HUES48 (cell line): Measurements from ENCODE around the gene SLC24A3.
"Not testable (repeated sequence)": the region's sequence is repeated elsewhere in the genome, so short reads cannot be mapped to it uniquely, and the experiment has no call there.

Experiments
- H3K27ac ChIP-seq: one replicate; pipeline ENCODE4 v1.7.0; 2013; ENCODE audit warnings: low read depth, low read length, inconsistent platforms
- H3K27me3 ChIP-seq: 2 replicates; pipeline ENCODE4 v1.6.1; 2013; ENCODE audit warnings: mild to moderate bottlenecking, low read length; ENCODE audit not compliant: control insufficient read depth, insufficient read depth
- H3K36me3 ChIP-seq: 2 replicates; pipeline ENCODE4 v1.6.1; 2013; ENCODE audit warnings: low read length; ENCODE audit not compliant: control insufficient read depth, insufficient read depth
- H3K4me1 ChIP-seq: 2 replicates; pipeline ENCODE4 v1.6.1; 2013; ENCODE audit warnings: mild to moderate bottlenecking, low read length; ENCODE audit not compliant: control insufficient read depth, insufficient read depth
- H3K4me3 ChIP-seq: 2 replicates; pipeline ENCODE4 v1.5.1; 2013; ENCODE audit warnings: mild to moderate bottlenecking, low read depth, low read length
- H3K9ac ChIP-seq: 2 replicates; pipeline ENCODE4 v1.6.1; 2013; ENCODE audit warnings: mild to moderate bottlenecking, low read depth, low read length, moderate library complexity
- H3K9me3 ChIP-seq: 2 replicates; pipeline ENCODE4 v1.6.1; 2013; ENCODE audit warnings: low read length; ENCODE audit not compliant: control insufficient read depth, insufficient read depth

SLC24A3 gene

DNA sequence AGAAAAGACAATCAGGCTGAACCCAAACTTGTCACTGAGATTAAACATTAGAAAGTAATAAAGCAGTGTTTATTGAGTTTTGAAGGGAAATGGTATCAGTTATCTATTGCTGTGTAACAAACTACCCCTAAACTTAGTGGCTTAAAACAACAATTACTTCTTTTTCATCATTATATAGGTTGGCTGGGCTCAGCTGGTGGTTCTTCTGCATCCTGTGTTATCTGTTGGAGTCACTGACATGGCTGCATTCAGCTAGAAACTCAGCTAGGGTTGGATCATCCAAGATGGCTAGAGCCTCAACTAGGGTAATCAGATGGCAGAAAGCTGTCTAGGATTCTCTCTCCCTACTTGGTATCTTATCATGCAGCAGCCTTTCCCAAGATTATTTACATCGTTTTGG lies 533.1 kb downstream of the SLC24A3 start:
- 0 out of 2 replicates have a peak, but pooled peaks cover 6% of the 10 kb centered on the region for H3K9me3 ChIP-seq
- H3K27me3 ChIP-seq, result no peaks in the 10 kb centered on the region
- no peaks in the 10 kb centered on the region for H3K36me3 ChIP-seq

DNA sequence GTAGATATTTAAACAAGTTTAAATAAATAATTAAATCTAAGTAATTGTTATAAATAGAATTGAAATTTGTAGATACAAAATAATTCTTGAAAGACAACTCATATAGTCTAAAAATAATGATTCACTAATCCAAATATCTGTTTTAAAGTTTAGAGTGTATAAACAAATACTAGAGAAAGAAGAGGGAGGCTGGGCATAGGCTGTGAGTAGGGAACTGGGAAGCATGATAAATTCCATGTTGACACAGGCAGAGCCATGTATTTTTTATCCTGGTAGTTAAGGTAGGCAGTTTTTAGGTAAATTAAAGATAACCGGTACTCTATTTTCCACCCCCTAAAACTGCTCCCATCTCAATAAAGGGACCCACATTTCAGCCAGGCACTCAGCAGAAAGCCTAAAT lies 534.0 kb downstream of the SLC24A3 start:
- Histone ChIP-seq H3K4me1 (peaks cover 8% of the 10 kb centered on the region), H3K4me3 (no peak overlapping the region), H3K9ac (no peak overlapping the region), H3K9me3 (0 out of 2 replicates have a peak, but pooled peaks cover 6% of the 10 kb centered on the region), H3K36me3 (no peaks in the 10 kb centered on the region), H3K27me3 (peaks cover 6% of the 10 kb centered on the region; the same call in 1 of the 2 replicates), H3K27ac (no peak overlapping the region)

More for the DNA sequence above, 533.1 kb downstream of the SLC24A3 start:
- Histone ChIP-seq H3K27ac (no peak overlapping the region), H3K4me3 (no peak overlapping the region), H3K9ac (no peak overlapping the region), H3K4me1 (peaks cover 8% of the 10 kb centered on the region)

DNA sequence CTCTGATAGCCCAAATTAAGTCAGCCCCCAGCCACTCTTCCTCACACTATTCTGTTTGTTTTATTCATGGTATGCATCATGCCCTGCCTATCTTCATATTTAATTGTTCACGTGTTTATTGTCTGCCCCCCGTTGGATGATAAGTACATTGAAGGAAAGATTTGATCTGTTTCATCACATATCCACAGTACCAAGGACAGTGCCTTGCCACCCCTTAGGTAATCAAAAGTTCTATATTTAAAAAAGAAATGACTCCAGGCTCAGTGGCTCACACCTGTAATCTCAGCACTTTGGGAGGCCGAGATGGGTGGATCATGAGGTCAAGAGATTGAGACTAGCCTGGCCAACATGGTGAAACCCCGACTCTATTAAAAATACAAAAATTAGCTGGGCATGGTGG lies 535.5 kb downstream of the SLC24A3 start:
- H3K4me1 ChIP-seq, result peaks cover 8% of the 10 kb centered on the region
- no peak overlapping the region for H3K27ac ChIP-seq
- H3K36me3 ChIP-seq, result no peaks in the 10 kb centered on the region
- no peak overlapping the region for H3K9ac ChIP-seq
- no peak overlapping the region for H3K4me3 ChIP-seq
- H3K27me3 ChIP-seq, result peaks cover 6% of the 10 kb centered on the region; the same call in 1 of the 2 replicates
- H3K9me3 ChIP-seq, result 0 out of 2 replicates have a peak, but pooled peaks cover 6% of the 10 kb centered on the region

GRCh38 chr20:19748681-19749080 lies 536.2 kb downstream of the SLC24A3 start:
- Histone ChIP-seq H3K4me3 (no peak overlapping the region), H3K27ac (no peak overlapping the region), H3K36me3 (no peaks in the 10 kb centered on the region), H3K4me1 (peaks cover 5% of the 10 kb centered on the region), H3K9ac (no peak overlapping the region), H3K9me3 (0 out of 2 replicates have a peak, but pooled peaks cover 6% of the 10 kb centered on the region), H3K27me3 (peaks cover 6% of the 10 kb centered on the region; the same call in 1 of the 2 replicates)

DNA sequence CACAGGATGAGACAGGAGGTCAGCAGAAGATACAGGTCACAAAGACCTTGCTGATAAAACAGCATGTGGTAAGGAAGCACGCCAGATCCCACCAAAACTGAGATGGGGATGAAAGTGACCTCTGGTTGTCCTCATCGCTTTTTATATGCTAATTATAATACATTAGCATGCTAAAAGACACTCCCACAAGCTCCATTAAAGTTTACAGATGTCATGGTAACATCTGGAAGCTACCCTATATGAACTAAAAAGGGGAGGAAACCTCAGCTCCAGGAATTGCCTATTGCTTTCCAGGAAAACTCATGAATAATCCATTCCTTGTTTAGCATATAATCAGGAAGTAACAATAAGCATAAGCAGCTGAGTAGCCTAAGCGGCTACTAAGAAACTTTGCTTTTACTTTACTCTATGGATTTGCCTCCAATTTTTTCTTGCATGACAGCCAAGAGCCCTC lies 537.2 kb downstream of the SLC24A3 start:
- H3K4me3 ChIP-seq, result no peak overlapping the region
- H3K9ac ChIP-seq, result no peak overlapping the region
- peaks cover 6% of the 10 kb centered on the region; the same call in 1 of the 2 replicates for H3K27me3 ChIP-seq
- 0 out of 2 replicates have a peak, but pooled peaks cover 6% of the 10 kb centered on the region for H3K9me3 ChIP-seq
- peaks cover 3% of the 10 kb centered on the region for H3K4me1 ChIP-seq
- H3K27ac ChIP-seq, result no peak overlapping the region
- no peaks in the 10 kb centered on the region for H3K36me3 ChIP-seq

DNA sequence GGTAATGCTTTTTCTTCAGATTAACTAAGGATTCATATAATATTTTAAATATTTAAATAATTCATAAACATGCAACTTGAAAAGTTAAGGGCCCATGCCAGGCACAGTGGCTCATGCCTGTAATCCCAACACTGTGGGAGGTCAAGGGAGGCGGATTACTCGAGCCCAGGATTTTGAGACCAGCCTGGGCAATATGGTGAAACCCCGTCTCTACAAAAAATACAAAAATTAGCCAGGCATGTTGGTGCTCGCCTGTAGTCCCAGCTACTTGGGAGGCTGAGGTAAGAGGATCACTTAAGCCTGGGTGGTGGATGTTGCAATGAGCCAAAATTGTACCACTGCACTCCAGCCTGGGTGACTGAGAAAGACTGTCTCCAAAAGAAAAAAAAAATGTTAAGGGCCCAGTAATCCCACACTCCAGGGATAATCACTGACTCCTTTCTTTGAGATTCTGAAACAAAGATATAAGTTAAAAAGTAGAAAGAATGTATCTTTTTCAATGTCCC lies 537.7 kb downstream of the SLC24A3 start:
- H3K36me3 ChIP-seq, result no peaks in the 10 kb centered on the region

DNA sequence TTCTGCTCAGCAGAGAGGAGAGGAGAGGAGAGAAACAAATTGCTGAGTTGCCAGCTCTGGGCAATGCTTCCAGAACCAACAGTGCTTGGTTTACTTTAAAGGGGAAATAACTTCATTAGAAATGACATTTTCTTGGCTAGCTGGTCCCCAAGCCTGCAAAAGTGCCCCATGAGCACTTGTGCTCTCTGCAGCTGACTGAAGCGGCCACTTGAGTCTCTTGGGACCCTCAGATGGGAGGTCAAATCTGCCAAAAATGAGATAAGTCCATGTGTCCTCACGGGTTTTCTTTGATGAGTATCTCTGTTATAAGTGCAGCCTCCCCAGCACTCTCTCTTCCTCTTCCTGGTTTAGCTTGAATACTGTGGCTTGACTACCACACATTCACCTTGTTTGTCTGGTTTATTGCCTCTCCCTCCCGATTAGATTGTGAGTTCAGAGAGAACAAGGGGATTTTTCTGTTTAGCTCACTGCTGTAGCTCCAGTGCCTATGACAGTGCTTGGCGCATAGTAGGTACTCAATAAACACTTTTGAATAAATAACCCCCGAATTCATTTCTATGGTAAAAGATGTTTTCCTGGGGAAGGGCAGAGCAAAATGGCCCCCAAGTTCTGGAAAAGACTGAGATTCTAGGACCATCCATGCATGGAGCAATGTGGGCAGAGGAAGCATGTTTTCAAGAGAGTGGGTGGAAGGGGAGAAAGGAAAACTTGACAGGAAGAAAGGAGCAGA lies 538.6 kb downstream of the SLC24A3 start:
- no peaks in the 10 kb centered on the region for H3K36me3 ChIP-seq
- H3K27ac ChIP-seq, result no peak overlapping the region
- no peak overlapping the region for H3K4me3 ChIP-seq
- H3K9ac ChIP-seq, result no peak overlapping the region
- H3K9me3 ChIP-seq, result no peaks in the 10 kb centered on the region
- peaks cover 6% of the 10 kb centered on the region; the same call in 1 of the 2 replicates for H3K27me3 ChIP-seq
- H3K4me1 ChIP-seq, result peaks cover 3% of the 10 kb centered on the region

More for the DNA sequence above, 537.7 kb downstream of the SLC24A3 start:
- H3K9me3 ChIP-seq, result 0 out of 2 replicates have a peak, but pooled peaks cover 6% of the 10 kb centered on the region
- H3K27me3 ChIP-seq, result peaks cover 6% of the 10 kb centered on the region; the same call in 1 of the 2 replicates
- H3K9ac ChIP-seq, result no peak overlapping the region
- no peak overlapping the region for H3K27ac ChIP-seq
- peaks cover 3% of the 10 kb centered on the region for H3K4me1 ChIP-seq
- H3K4me3 ChIP-seq, result no peak overlapping the region

DNA sequence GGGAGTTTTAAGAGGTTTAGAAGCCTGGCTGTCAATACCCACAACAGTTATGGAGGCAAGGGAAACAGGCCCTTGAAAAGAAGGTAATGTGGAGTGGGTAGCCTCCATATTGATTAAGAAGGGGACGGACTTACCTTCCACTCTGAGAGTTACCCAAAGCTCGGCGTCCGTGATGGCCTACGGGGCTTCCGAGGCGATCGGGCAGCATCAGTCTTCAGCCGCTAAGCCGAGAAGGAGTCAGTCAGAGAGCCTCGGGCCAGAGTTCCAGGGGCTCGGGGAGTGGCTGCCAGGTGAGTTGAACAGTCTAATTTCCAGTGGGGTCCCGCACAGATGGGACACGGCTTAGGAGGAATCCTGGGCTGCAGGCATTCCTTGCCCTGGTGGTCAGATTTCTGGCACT lies 541.8 kb downstream of the SLC24A3 start:
- H3K9ac ChIP-seq, H3K9me3 ChIP-seq, H3K4me3 ChIP-seq, H3K4me1 ChIP-seq, H3K36me3 ChIP-seq, H3K27ac ChIP-seq: not testable (repeated sequence)
- peaks cover 19% of the 10 kb centered on the region for H3K27me3 ChIP-seq

DNA sequence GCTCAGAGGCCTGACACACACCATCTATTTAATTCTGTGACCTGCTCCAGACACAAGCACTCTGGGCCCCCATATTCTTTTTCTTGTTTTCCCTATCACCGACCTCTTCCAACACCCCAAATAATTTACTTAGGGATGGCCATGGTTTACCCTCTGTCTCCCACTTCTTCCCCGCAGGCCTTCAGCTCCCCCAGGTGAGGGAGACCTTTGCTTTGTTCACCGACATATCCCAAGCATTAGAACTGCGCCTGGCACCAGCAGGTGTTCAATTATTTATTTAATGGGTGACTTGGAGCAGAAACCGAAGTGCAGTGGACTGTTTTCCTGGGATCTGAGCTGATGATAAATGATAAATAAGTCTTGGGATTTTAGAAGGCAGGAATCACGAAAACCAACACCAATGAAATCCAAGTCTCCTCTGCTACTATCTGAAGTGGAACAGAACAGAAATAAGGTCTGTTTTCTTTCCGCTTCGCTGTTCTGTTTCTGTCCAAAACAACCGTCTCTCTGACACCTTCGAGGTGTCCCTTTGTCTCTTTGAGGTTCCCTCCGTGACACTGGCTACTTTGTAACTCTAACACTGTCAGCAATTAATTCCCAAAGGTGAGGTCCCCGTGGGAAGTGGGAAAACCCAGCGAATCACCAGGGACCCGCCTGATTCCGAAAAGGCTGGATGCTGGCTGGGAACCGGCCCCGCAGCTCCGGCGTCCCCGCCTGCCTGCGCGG lies 544.5 kb downstream of the SLC24A3 start:
- H3K9ac ChIP-seq, result peak overlapping the region; percentile 51; the same call in 1 of the 2 replicates
- peak overlapping the region; percentile 84 for H3K27ac ChIP-seq
- H3K4me3 ChIP-seq, result peak overlapping the region; percentile 85
- peaks cover 32% of the 10 kb centered on the region for H3K27me3 ChIP-seq
- no peaks in the 10 kb centered on the region for H3K36me3 ChIP-seq
- no peaks in the 10 kb centered on the region for H3K9me3 ChIP-seq
- peaks cover 6% of the 10 kb centered on the region for H3K4me1 ChIP-seq

GRCh38 chr20:19757487-19758132 lies 545.2 kb downstream of the SLC24A3 start:
- H3K9ac ChIP-seq, result peak overlapping the region; percentile 51; the same call in 1 of the 2 replicates
- peak overlapping the region; percentile 85 for H3K4me3 ChIP-seq
- peaks cover 32% of the 10 kb centered on the region for H3K27me3 ChIP-seq
- H3K36me3 ChIP-seq, result no peaks in the 10 kb centered on the region
- H3K4me1 ChIP-seq, result peaks cover 6% of the 10 kb centered on the region
- H3K9me3 ChIP-seq, result no peaks in the 10 kb centered on the region
- peak overlapping the region; percentile 84 for H3K27ac ChIP-seq
